Activated CD4-positive, alpha-beta T cell treated with anti-CD3 and anti-CD28 coated beads, Interleukin-2, amount 10 ng/mL, durations not matched to agents 7 days and 5 days (primary cell): Measurements from ENCODE around the gene DDX10. TPM values are rescaled to one million over a fixed set of nuclear protein-coding genes. Genes with fewer than 3 reads are reported as not detected.

ENCODE experiments used
- CTCF ChIA-PET: fragments of 350-600 bp; sonication (Branson Sonifier 250); formaldehyde crosslinking; loops from one replicate; lab custom pipeline; 2021; ENCODE audit warnings: antibody characterized with exemption; lab: Charles Lee
- POLR2A ChIA-PET: fragments of 350-600 bp; sonication (Branson Sonifier 250); formaldehyde crosslinking; loops from one replicate; lab custom pipeline; 2021; ENCODE audit warnings: antibody characterized with exemption; lab: Charles Lee
- DNase-seq: peaks from one replicate; pipeline ENCODE4 v3.0.0-alpha.2; 2020
- H3K27ac Mint-ChIP-seq: one replicate; pipeline ENCODE4 v1.8.0; 2021; ENCODE audit warnings: mild to moderate bottlenecking, moderate library complexity, mixed read lengths
- H3K27me3 Mint-ChIP-seq: one replicate; pipeline ENCODE4 v1.8.0; 2021; ENCODE audit warnings: mixed read lengths
- H3K36me3 Mint-ChIP-seq: one replicate; pipeline ENCODE4 v1.8.0; 2021; ENCODE audit warnings: low read depth, mixed read lengths
- H3K4me1 Mint-ChIP-seq: one replicate; pipeline ENCODE4 v1.8.0; 2021; ENCODE audit warnings: mixed read lengths
- H3K4me3 Mint-ChIP-seq: one replicate; pipeline ENCODE4 v1.8.0; 2021; ENCODE audit warnings: mild to moderate bottlenecking, moderate library complexity, mixed read lengths
- H3K9me3 Mint-ChIP-seq: one replicate; pipeline ENCODE4 v1.8.0; 2021; ENCODE audit warnings: mixed read lengths
- total RNA-seq, 2 experiments: library from RNA; stranded (reverse); gene quantifications; one replicate each; pipeline ENCODE4 v1.2.3, GENCODE V29; 2021

DDX10 gene
- total RNA-seq, 2 experiments from 2014 or later, result 27.4 to 28.0 TPM

DNA sequence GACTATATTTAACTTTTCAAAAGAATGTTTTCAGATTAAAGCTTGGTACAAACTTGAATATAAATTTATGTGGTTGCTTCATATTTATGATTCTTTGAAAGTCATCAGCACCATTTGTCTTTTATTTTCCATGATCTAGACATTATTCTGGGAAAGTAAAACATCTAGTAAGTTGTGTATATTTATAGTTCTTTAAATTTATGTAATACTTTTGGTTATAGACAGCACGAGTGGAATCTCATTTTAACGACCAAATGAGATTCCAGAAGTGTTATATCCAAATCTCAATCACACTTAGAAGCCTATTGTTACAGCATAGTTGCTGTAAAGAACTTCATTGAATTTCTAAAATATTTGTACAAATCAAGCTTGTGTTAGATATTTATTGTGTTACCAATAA is 212.3 kb downstream of the DDX10 start:
- ChIA-PET POLR2A (no interaction called here), CTCF (no interaction called here)
- no peaks in the 10 kb centered on the region for H3K36me3 Mint-ChIP-seq
- no peak overlapping the region for H3K27ac Mint-ChIP-seq
- no peaks in the 10 kb centered on the region for H3K27me3 Mint-ChIP-seq
- H3K4me3 Mint-ChIP-seq, result no peak overlapping the region
- peaks cover 1% of the 10 kb centered on the region for H3K4me1 Mint-ChIP-seq
- no peak for DNase-seq
- no peaks in the 10 kb centered on the region for H3K9me3 Mint-ChIP-seq

DNA sequence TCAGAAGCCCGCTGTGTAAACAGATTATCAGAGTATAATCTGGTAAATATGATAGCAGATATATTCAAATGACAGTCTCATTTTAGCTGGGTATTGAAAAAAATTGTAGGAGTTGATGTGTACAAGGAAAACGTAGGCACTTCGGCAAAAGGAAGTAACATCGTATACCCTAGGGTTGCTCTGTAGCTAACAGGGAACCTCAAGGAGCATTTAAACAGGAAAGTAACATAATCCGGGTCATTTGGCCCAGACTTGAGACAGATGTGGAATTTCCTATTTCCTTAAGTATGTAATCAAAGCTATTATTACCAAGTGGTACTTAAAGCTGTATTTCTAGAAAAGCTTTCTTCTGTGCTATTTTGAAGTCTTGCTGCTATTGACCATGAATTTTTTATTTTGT is 215.6 kb downstream of the DDX10 start:
- no peak overlapping the region for H3K27ac Mint-ChIP-seq
- H3K4me3 Mint-ChIP-seq, result no peak overlapping the region
- no peaks in the 10 kb centered on the region for H3K9me3 Mint-ChIP-seq
- no peaks in the 10 kb centered on the region for H3K27me3 Mint-ChIP-seq
- no peaks in the 10 kb centered on the region for H3K4me1 Mint-ChIP-seq
- ChIA-PET POLR2A (no interaction called here), CTCF (no interaction called here)
- no peak for DNase-seq
- H3K36me3 Mint-ChIP-seq, result no peaks in the 10 kb centered on the region

DNA sequence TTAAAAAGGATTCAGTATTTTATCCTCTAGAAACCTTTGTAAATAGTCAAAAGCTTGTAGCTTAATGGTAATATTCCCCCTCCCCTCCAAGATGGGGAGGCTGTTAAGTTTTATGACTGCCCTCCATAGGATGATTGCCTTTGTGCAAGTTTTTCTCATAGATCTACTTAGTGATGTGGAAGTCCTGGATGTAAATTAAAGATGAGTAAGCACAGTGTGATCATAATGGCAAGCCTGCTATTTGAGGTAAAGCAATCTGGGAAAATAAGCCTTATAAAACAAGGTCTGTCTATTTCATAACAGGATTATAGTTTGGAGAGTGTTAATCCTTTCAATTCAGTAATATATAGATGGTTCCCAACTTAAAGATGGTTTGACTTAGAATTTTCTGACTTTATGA is 216.3 kb downstream of the DDX10 start:
- no peaks in the 10 kb centered on the region for H3K36me3 Mint-ChIP-seq
- ChIA-PET CTCF (no interaction called here), POLR2A (no interaction called here)
- no peak for DNase-seq
- H3K27ac Mint-ChIP-seq, result no peak overlapping the region
- H3K4me1 Mint-ChIP-seq, result no peaks in the 10 kb centered on the region
- H3K27me3 Mint-ChIP-seq, result no peaks in the 10 kb centered on the region
- no peak overlapping the region for H3K4me3 Mint-ChIP-seq
- H3K9me3 Mint-ChIP-seq, result no peaks in the 10 kb centered on the region

DNA sequence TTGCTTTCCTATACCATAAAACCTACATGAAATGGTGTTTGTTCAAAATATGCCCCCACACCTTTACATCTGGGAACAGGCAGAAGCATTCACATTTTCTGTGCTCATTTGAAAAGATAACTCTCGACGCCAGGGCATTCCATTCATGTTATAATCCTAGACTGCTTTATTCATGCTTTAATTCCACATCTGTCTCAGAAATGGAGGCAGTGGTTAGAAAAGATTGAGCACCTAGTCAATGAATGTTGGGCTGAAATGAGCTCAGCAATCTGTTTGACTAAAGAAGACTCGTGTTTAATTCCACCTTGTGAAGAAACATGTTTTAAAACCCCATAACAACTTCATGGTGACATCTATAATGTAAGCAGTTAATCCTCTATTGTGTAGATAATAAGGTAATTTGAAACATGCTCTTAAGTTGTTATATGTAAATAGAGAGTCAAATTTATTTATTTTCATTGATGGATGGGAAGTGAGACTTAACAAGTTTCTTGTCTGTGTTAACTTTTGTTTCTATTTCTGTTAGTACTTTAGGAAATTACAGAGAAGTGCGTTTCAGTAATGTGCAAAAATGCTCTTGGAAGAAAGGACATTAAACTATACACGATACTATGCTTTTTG is 217.5 kb downstream of the DDX10 start:
- Mint-ChIP-seq H3K4me3 (no peak overlapping the region), H3K27ac (no peak overlapping the region), H3K4me1 (peaks cover 2% of the 10 kb centered on the region), H3K36me3 (no peaks in the 10 kb centered on the region), H3K27me3 (no peaks in the 10 kb centered on the region), H3K9me3 (no peaks in the 10 kb centered on the region)
- no peak for DNase-seq
- CTCF ChIA-PET, result interaction anchor here (0.6 kb wide), 1 partner anchor 33 kb away, joined by 3 read pairs; no protein-coding TSS in a partner anchor
- POLR2A ChIA-PET, result no interaction called here

DNA sequence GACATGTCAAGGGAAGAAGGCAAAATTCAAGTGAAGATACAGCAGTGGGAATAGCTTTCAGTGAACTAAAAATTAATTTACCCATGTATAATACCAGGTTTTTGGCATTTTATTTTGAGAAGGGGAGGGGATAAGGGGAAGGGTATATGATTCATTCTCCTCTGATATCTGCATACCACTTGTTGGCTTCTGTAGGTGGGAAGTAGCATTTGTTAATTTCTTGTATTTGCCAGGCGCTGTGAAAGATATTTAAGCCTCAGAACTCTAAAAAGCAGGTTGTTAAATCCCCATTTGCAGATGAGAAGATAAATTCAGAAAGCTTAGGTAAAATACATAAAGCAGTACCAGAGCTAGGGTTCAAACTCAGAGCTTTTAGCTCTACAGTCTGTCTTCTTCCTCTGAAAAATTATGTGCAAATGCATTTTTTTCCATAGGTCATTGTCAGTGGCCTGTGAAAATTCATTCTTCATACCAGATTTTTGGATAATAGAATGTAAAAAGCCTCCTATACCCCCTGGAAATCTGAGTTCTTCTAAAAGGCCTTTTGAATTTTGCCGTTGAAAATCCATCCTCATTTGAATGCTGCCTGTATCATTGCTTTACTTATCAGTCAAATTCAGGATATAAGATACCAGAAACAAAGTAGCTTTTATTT is 221.3 kb downstream of the DDX10 start:
- H3K4me3 Mint-ChIP-seq, result no peak overlapping the region
- no peaks in the 10 kb centered on the region for H3K9me3 Mint-ChIP-seq
- H3K27me3 Mint-ChIP-seq, result no peaks in the 10 kb centered on the region
- POLR2A ChIA-PET, result no interaction called here
- H3K27ac Mint-ChIP-seq, result no peak overlapping the region
- CTCF ChIA-PET, result interaction anchor here (0.7 kb wide), 1 partner anchor 10 kb away, joined by 3 read pairs; no protein-coding TSS in a partner anchor
- no peak for DNase-seq
- H3K36me3 Mint-ChIP-seq, result no peaks in the 10 kb centered on the region
- peaks cover 4% of the 10 kb centered on the region for H3K4me1 Mint-ChIP-seq

DNA sequence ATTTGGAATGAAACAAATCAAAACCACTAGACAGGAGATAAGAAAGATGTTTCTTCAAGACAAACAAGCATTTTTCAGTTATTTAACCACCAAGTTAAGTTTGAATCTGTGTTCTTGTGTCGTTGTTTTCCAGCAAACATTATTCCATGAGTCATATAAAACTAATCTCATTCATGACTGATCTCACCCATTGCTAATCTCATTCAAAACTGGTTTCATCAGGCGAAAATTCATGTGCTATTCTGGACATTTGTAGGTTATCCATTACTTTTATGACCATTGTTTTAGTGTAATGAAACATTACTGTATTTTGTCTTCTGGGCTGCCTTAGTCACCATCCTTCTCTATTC is 221.8 kb downstream of the DDX10 start:
- no peak overlapping the region for H3K4me3 Mint-ChIP-seq
- H3K4me1 Mint-ChIP-seq, result peaks cover 4% of the 10 kb centered on the region
- ChIA-PET CTCF (interaction anchor here (0.7 kb wide), 1 partner anchor 11 kb away, joined by 3 read pairs; no protein-coding TSS in a partner anchor), POLR2A (no interaction called here)
- no peak for DNase-seq
- H3K9me3 Mint-ChIP-seq, result no peaks in the 10 kb centered on the region
- H3K27me3 Mint-ChIP-seq, result no peaks in the 10 kb centered on the region
- no peak overlapping the region for H3K27ac Mint-ChIP-seq
- no peaks in the 10 kb centered on the region for H3K36me3 Mint-ChIP-seq

DNA sequence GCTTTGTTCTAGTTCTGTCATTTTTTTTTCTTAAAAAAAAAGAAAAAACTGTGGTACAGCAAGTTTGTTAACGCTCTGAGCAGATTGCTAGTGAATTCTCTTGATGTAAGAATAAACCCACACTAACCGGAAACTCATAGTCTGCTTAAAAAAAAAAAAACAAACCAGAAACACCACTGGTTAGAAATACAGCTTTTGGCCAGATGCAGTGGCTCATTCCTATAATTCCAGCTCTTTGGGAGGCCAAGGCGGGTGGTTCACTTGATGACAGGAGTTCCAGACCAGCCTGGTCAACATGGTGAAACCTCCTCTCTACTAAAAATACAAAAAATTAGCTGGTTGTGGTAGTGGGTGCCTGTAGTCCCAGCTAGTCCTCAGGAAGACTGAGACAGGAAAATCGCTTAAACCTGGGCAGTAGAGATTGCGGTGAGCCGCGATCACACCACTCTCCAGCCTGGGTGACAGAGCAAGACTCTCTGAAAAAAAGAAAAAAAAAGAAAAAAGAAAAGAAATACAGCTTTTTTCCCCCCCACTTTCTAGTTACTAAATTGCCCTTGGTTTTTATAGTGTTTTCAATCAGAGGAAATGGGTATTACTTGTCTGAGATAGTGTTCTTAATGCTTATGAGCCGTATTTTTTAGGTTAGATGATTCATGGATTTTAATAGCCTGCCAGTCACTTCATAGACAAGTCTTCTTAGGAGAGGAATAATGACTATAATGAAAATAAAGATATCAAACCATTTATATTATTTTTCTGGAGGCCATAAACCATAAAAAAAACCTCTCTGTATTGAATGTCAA is 222.8 kb downstream of the DDX10 start:
- Mint-ChIP-seq H3K9me3 (no peaks in the 10 kb centered on the region), H3K36me3 (no peaks in the 10 kb centered on the region), H3K27ac (peak overlapping the region; percentile 34), H3K4me3 (no peak overlapping the region), H3K27me3 (no peaks in the 10 kb centered on the region), H3K4me1 (peaks cover 4% of the 10 kb centered on the region)
- DNase-seq, result no peak
- CTCF ChIA-PET, result interaction anchor here (0.6 kb wide), 1 partner anchor 13 kb away, joined by 4 read pairs; no protein-coding TSS in a partner anchor
- POLR2A ChIA-PET, result no interaction called here

DNA sequence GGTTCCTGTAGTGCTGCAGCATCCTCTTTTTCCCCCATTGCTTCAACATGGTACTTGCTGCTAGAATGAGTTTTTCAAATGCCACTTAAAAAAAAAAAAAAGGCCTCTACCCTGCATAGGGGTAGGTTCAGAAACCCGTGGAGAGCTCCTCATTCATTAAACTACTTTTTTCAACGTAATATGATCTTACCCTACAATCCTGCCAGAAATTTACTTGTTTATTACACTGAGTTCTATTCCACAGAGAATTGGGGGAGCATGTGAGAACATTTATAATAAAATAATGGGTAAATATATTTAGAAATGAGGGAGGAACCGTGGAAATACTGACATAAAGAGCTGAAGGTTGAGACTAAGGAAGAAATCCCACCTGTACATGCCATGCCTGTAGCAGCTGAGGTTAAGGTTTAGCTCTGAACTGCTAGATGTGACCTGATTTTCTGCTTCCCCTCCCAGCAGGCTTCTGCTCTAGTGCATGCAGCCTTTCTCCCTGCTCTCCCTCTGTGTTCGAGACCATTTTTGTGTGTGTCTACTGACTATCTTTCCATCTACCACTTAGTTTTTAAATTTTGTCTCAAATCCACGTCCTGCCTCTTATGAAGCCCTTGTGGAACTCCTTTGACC is 225.7 kb downstream of the DDX10 start:
- H3K36me3 Mint-ChIP-seq, result no peaks in the 10 kb centered on the region
- no peaks in the 10 kb centered on the region for H3K9me3 Mint-ChIP-seq
- POLR2A ChIA-PET, result no interaction called here
- CTCF ChIA-PET, result no interaction called here
- no peaks in the 10 kb centered on the region for H3K27me3 Mint-ChIP-seq
- no peak overlapping the region for H3K27ac Mint-ChIP-seq
- DNase-seq, result no peak
- no peak overlapping the region for H3K4me3 Mint-ChIP-seq
- peaks cover 5% of the 10 kb centered on the region for H3K4me1 Mint-ChIP-seq

DNA sequence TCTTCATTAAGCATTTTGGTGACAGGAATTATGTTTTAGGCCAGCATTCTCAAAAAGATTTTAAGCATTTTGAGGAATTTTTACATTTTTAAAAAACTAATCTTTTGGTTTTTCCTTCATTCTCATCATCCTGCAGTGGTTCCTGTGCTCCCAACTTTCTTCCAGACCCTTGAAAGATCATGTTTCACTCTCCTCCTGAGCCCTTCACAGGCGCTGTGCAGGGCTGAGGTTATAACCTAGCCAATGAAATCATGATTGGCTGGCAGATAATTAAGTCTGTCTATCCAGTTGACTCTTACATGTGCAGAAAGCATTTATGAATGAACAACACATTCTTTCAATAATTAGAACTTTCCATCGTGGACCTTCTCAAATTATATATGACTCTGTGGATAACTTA is 226.3 kb downstream of the DDX10 start:
- H3K4me1 Mint-ChIP-seq, result peaks cover 11% of the 10 kb centered on the region
- DNase-seq, result no peak
- no peak overlapping the region for H3K27ac Mint-ChIP-seq
- CTCF ChIA-PET, result no interaction called here
- H3K27me3 Mint-ChIP-seq, result no peaks in the 10 kb centered on the region
- H3K9me3 Mint-ChIP-seq, result no peaks in the 10 kb centered on the region
- POLR2A ChIA-PET, result no interaction called here
- H3K36me3 Mint-ChIP-seq, result no peaks in the 10 kb centered on the region
- no peak overlapping the region for H3K4me3 Mint-ChIP-seq

DNA sequence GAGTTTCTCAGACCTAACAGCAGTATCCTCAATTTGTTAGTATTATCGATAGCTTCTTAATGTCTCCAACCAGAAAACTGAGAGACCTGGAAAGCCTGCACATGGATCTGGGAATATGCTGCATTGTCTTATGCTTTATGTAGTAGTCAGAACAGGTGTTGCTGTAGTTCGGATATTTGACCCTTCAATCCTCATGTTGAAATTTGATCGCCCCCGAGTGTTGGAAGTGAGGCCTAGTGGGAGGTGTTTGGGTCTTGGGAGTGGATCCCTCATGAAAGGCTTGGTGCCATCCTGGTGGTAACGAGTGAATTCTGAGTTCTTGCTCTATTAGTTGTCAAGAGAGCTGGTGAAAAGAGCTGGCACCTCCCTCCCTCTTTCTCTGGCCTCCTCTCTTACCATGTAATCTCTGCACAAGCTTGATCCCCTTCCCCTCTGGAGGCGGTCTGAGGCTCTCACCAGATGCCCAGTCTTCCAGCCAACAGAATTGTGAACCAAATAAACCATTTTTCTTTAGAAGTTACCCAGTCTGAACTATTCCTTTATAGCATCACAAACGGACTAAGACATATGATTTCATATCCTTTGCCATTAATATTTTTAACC is 227.1 kb downstream of the DDX10 start:
- H3K4me1 Mint-ChIP-seq, result peaks cover 11% of the 10 kb centered on the region
- H3K27me3 Mint-ChIP-seq, result no peaks in the 10 kb centered on the region
- H3K4me3 Mint-ChIP-seq, result no peak overlapping the region
- POLR2A ChIA-PET, result no interaction called here
- H3K9me3 Mint-ChIP-seq, result peaks cover 5% of the 10 kb centered on the region
- no peak overlapping the region for H3K27ac Mint-ChIP-seq
- CTCF ChIA-PET, result no interaction called here
- H3K36me3 Mint-ChIP-seq, result no peaks in the 10 kb centered on the region
- no peak for DNase-seq

DNA sequence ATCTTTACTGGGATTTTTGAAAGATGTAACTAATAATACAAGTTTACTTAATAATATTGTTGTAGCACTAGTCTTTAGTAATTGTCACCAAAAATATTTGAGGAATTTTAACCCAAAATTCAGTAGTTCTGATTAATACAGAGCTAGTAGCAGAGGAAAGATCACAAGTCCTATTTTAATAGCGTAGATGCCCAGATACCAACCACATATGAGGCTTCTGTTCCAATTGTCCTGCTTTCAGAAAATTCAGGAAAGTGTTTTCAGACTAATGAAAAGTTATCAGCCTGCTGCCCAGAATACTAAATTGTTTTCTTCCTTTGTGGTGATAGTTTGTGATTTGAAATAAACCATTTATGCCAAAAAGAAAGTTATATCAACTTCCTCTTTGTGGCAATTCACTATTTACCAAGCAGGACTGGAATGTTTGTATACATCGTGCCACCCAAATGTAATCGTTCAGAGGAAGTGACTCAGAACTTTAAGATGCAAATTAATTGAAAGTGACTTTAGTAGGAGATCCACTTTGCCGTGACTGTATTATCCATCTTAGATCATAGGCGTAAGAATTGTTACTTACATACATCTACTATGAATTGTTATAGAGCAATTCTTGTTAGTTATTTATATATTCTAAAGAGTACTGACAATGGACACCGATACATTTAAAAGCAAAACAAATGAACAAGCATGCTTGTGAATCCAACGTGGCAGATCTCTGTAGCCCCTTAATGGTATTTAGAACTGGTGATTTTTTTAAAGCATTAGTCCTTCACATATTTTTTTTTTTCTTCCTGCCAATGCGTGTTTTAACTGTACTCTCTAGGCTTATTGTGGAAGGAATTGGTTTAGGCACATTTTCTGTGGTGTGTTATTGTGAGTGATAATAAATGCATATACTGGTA is 231.0 kb downstream of the DDX10 start:
- H3K4me3 Mint-ChIP-seq, result no peak overlapping the region
- CTCF ChIA-PET, result no interaction called here
- peaks cover 22% of the 10 kb centered on the region for H3K9me3 Mint-ChIP-seq
- POLR2A ChIA-PET, result no interaction called here
- peaks cover 9% of the 10 kb centered on the region for H3K4me1 Mint-ChIP-seq
- no peaks in the 10 kb centered on the region for H3K27me3 Mint-ChIP-seq
- H3K36me3 Mint-ChIP-seq, result peaks cover 14% of the 10 kb centered on the region
- no peak overlapping the region for H3K27ac Mint-ChIP-seq
- DNase-seq, result no peak

DNA sequence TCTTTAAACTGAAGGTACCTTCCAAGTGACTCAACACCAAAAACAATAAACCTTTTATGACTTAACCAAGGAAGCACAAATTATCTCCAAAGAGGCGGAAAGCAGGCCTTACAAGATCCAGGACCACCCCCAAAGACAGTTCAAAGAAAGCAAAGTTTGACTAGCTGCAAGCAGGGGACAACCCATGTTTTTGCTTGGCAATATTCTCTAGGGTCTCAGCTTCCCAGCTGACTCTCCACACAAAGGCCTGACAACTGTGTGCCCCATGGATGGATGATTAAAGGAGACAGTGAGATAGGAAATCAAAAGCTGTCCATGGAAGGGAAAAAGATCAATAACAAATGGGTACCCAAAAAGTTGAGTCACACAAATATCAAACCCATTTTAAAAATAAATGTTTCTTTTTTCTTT is 232.2 kb downstream of the DDX10 start:
- DNase-seq, result no peak
- no peak overlapping the region for H3K27ac Mint-ChIP-seq
- no peaks in the 10 kb centered on the region for H3K27me3 Mint-ChIP-seq
- no peak overlapping the region for H3K4me3 Mint-ChIP-seq
- ChIA-PET CTCF (no interaction called here), POLR2A (no interaction called here)
- peaks cover 14% of the 10 kb centered on the region for H3K36me3 Mint-ChIP-seq
- H3K9me3 Mint-ChIP-seq, result peaks cover 22% of the 10 kb centered on the region
- peaks cover 9% of the 10 kb centered on the region for H3K4me1 Mint-ChIP-seq
